ENCODE results near the gene LRRC75A.

Gene LRRC75A

GRCh38 chr17:16463358-16464302, 28.4 kb downstream of the LRRC75A start:
- no peak overlapping the region for H3K27ac ChIP-seq (ENCODE audit: low read length)
- H3K9me3 ChIP-seq (ENCODE audit: control insufficient read depth in 2 of 2, low read length in 2 of 2): no peaks in the 10 kb centered on the region
- no peak overlapping the region for H3K4me3 ChIP-seq (ENCODE audit: low read length in 2 of 2)
- no peaks in the 10 kb centered on the region for H3K27me3 ChIP-seq (ENCODE audit: control insufficient read depth in 1 of 2, insufficient read depth in 2 of 2, low read length in 2 of 2)
- H3K36me3 ChIP-seq (ENCODE audit: control insufficient read depth in 2 of 2, insufficient read depth in 2 of 2, low read length in 2 of 2): peaks cover 0 to 2% of the 10 kb centered on the region in 2 donors
- H3K9ac ChIP-seq (ENCODE audit: low read length in 2 of 2): no peak overlapping the region
- H3K4me1 ChIP-seq (ENCODE audit: control insufficient read depth, insufficient read depth, low read length): peaks cover 7% of the 10 kb centered on the region

- no peaks in the 10 kb centered on the region for H3K9me3 ChIP-seq (ENCODE audit: control insufficient read depth in 2 of 2, low read length in 2 of 2)
- H3K27ac ChIP-seq (ENCODE audit: low read length): no peak overlapping the region
- H3K9ac ChIP-seq (ENCODE audit: low read length in 2 of 2): no peak overlapping the region
- no peaks in the 10 kb centered on the region for H3K27me3 ChIP-seq (ENCODE audit: control insufficient read depth in 1 of 2, insufficient read depth in 2 of 2, low read length in 2 of 2)
- H3K4me1 ChIP-seq (ENCODE audit: control insufficient read depth, insufficient read depth, low read length): peaks cover 7% of the 10 kb centered on the region
- H3K4me3 ChIP-seq (ENCODE audit: low read length in 2 of 2): no peak overlapping the region
- peaks cover 0 to 2% of the 10 kb centered on the region in 2 donors for H3K36me3 ChIP-seq (ENCODE audit: control insufficient read depth in 2 of 2, insufficient read depth in 2 of 2, low read length in 2 of 2)
Measured at GRCh38 chr17:16462070-16462864, 29.7 kb downstream of the LRRC75A start.

GRCh38 chr17:16461606-16461866, 30.5 kb downstream of the LRRC75A start:
- H3K27ac ChIP-seq (ENCODE audit: low read length): no peak overlapping the region
- peaks cover 7% of the 10 kb centered on the region for H3K4me1 ChIP-seq (ENCODE audit: control insufficient read depth, insufficient read depth, low read length)
- no peak overlapping the region for H3K9ac ChIP-seq (ENCODE audit: low read length in 2 of 2)
- H3K9me3 ChIP-seq (ENCODE audit: control insufficient read depth in 2 of 2, low read length in 2 of 2): no peaks in the 10 kb centered on the region
- H3K27me3 ChIP-seq (ENCODE audit: control insufficient read depth in 1 of 2, insufficient read depth in 2 of 2, low read length in 2 of 2): no peaks in the 10 kb centered on the region
- peaks cover 0 to 2% of the 10 kb centered on the region in 2 donors for H3K36me3 ChIP-seq (ENCODE audit: control insufficient read depth in 2 of 2, insufficient read depth in 2 of 2, low read length in 2 of 2)
- H3K4me3 ChIP-seq (ENCODE audit: low read length in 2 of 2): no peak overlapping the region

GRCh38 chr17:16460796-16461605, 31.0 kb downstream of the LRRC75A start:
- Histone ChIP-seq H3K36me3 (ENCODE audit: control insufficient read depth in 2 of 2, insufficient read depth in 2 of 2, low read length in 2 of 2) (peaks cover 0 to 2% of the 10 kb centered on the region in 2 donors), H3K27me3 (ENCODE audit: control insufficient read depth in 1 of 2, insufficient read depth in 2 of 2, low read length in 2 of 2) (no peaks in the 10 kb centered on the region), H3K4me1 (ENCODE audit: control insufficient read depth, insufficient read depth, low read length) (peaks cover 4% of the 10 kb centered on the region), H3K4me3 (ENCODE audit: low read length in 2 of 2) (no peak overlapping the region), H3K9me3 (ENCODE audit: control insufficient read depth in 2 of 2, low read length in 2 of 2) (no peaks in the 10 kb centered on the region), H3K9ac (ENCODE audit: low read length in 2 of 2) (no peak overlapping the region), H3K27ac (ENCODE audit: low read length) (no peak overlapping the region)

- Histone ChIP-seq H3K36me3 (ENCODE audit: control insufficient read depth in 2 of 2, insufficient read depth in 2 of 2, low read length in 2 of 2) (peaks cover 0 to 2% of the 10 kb centered on the region in 2 donors), H3K9me3 (ENCODE audit: control insufficient read depth in 2 of 2, low read length in 2 of 2) (no peaks in the 10 kb centered on the region), H3K27ac (ENCODE audit: low read length) (no peak overlapping the region), H3K27me3 (ENCODE audit: control insufficient read depth in 1 of 2, insufficient read depth in 2 of 2, low read length in 2 of 2) (no peaks in the 10 kb centered on the region), H3K4me3 (ENCODE audit: low read length in 2 of 2) (no peak overlapping the region), H3K9ac (ENCODE audit: low read length in 2 of 2) (no peak overlapping the region), H3K4me1 (ENCODE audit: control insufficient read depth, insufficient read depth, low read length) (peaks cover 4% of the 10 kb centered on the region)
Measured at GRCh38 chr17:16459855-16460550, 32.0 kb downstream of the LRRC75A start.

- H3K27me3 ChIP-seq (ENCODE audit: control insufficient read depth in 1 of 2, insufficient read depth in 2 of 2, low read length in 2 of 2): no peaks in the 10 kb centered on the region
- H3K4me1 ChIP-seq (ENCODE audit: control insufficient read depth, insufficient read depth, low read length): peaks cover 4% of the 10 kb centered on the region
- no peak overlapping the region for H3K9ac ChIP-seq (ENCODE audit: low read length in 2 of 2)
- no peak overlapping the region for H3K27ac ChIP-seq (ENCODE audit: low read length)
- H3K9me3 ChIP-seq (ENCODE audit: control insufficient read depth in 2 of 2, low read length in 2 of 2): no peaks in the 10 kb centered on the region
- H3K4me3 ChIP-seq (ENCODE audit: low read length in 2 of 2): no peak overlapping the region
- peaks cover 0 to 2% of the 10 kb centered on the region in 2 donors for H3K36me3 ChIP-seq (ENCODE audit: control insufficient read depth in 2 of 2, insufficient read depth in 2 of 2, low read length in 2 of 2)
Measured at GRCh38 chr17:16459271-16459670, 32.7 kb downstream of the LRRC75A start.

GRCh38 chr17:16456742-16457316, 35.2 kb downstream of the LRRC75A start:
- Histone ChIP-seq H3K27ac (ENCODE audit: low read length) (no peak overlapping the region), H3K27me3 (ENCODE audit: control insufficient read depth in 1 of 2, insufficient read depth in 2 of 2, low read length in 2 of 2) (no peaks in the 10 kb centered on the region), H3K4me3 (ENCODE audit: low read length in 2 of 2) (no peak overlapping the region), H3K9ac (ENCODE audit: low read length in 2 of 2) (no peak overlapping the region), H3K4me1 (ENCODE audit: control insufficient read depth, insufficient read depth, low read length) (no peaks in the 10 kb centered on the region), H3K36me3 (ENCODE audit: control insufficient read depth in 2 of 2, insufficient read depth in 2 of 2, low read length in 2 of 2) (no peaks in the 10 kb centered on the region), H3K9me3 (ENCODE audit: control insufficient read depth in 2 of 2, low read length in 2 of 2) (no peaks in the 10 kb centered on the region)

GRCh38 chr17:16455997-16456741, 35.8 kb downstream of the LRRC75A start:
- no peak overlapping the region for H3K9ac ChIP-seq (ENCODE audit: low read length in 2 of 2)
- H3K4me1 ChIP-seq (ENCODE audit: control insufficient read depth, insufficient read depth, low read length): no peaks in the 10 kb centered on the region
- no peaks in the 10 kb centered on the region for H3K9me3 ChIP-seq (ENCODE audit: control insufficient read depth in 2 of 2, low read length in 2 of 2)
- H3K4me3 ChIP-seq (ENCODE audit: low read length in 2 of 2): no peak overlapping the region
- no peaks in the 10 kb centered on the region for H3K36me3 ChIP-seq (ENCODE audit: control insufficient read depth in 2 of 2, insufficient read depth in 2 of 2, low read length in 2 of 2)
- H3K27me3 ChIP-seq (ENCODE audit: control insufficient read depth in 1 of 2, insufficient read depth in 2 of 2, low read length in 2 of 2): no peaks in the 10 kb centered on the region
- no peak overlapping the region for H3K27ac ChIP-seq (ENCODE audit: low read length)

- Histone ChIP-seq H3K4me1 (ENCODE audit: control insufficient read depth, insufficient read depth, low read length) (no peaks in the 10 kb centered on the region), H3K4me3 (ENCODE audit: low read length in 2 of 2) (no peak overlapping the region), H3K27me3 (ENCODE audit: control insufficient read depth in 1 of 2, insufficient read depth in 2 of 2, low read length in 2 of 2) (no peaks in the 10 kb centered on the region), H3K27ac (ENCODE audit: low read length) (no peak overlapping the region), H3K9ac (ENCODE audit: low read length in 2 of 2) (no peak overlapping the region), H3K9me3 (ENCODE audit: control insufficient read depth in 2 of 2, low read length in 2 of 2) (no peaks in the 10 kb centered on the region), H3K36me3 (ENCODE audit: control insufficient read depth in 2 of 2, insufficient read depth in 2 of 2, low read length in 2 of 2) (peaks cover 6 to 8% of the 10 kb centered on the region in 2 donors)
Measured at GRCh38 chr17:16453493-16453851, 38.5 kb downstream of the LRRC75A start.
